H1 (cell line): ENCODE results near the gene DENND1A. TPM values are rescaled to one million over a fixed set of nuclear protein-coding genes. Genes with fewer than 3 reads are reported as not detected.

Experiments
- BACH1 ChIP-seq: IDR thresholded peaks from 2 replicates; pipeline ENCODE4 v1.6.1; 2012; ENCODE audit warnings: low read length, improper control_type of control experiment
- BRCA1 ChIP-seq: IDR thresholded peaks from 2 replicates; pipeline ENCODE4 v1.6.1; 2012; ENCODE audit warnings: low read depth, low read length, improper control_type of control experiment
- CHD2 ChIP-seq: IDR thresholded peaks from 2 replicates; pipeline ENCODE4 v1.6.1; 2012; ENCODE audit warnings: low read length, improper control_type of control experiment
- SIRT6 ChIP-seq: IDR thresholded peaks from one replicate; pipeline ENCODE4 v1.7.1; 2012; ENCODE audit warnings: low read length, inconsistent platforms
- SP1 ChIP-seq: IDR thresholded peaks from 2 replicates; pipeline ENCODE4 v1.6.1; 2011; ENCODE audit warnings: low read depth, low read length
- SP4 ChIP-seq: IDR thresholded peaks from 2 replicates; pipeline ENCODE4 v1.6.1; 2012; ENCODE audit warnings: low read length, inconsistent platforms
- polyA plus RNA-seq, 7 experiments: library from polyadenylated mRNA; depleted of rRNA in 3 of 7; stranded (reverse) in 5 of 7; unstranded in 2 of 7; fragments of >200 nt in 5 of 7; fragments of 200-250 nt in 2 of 7; gene quantifications; 1 replicate in 5 of 7; 2 replicates in 1 of 7; 4 replicates in 1 of 7; pipeline versions ENCODE4 v1.2.1 to v1.2.3, GENCODE V29; 2011 to 2013; ENCODE audit warnings: missing spikeins in 2 of 7, mixed read lengths in 2 of 7
- total RNA-seq: library from RNA; stranded (reverse); fragmentation: NEBNext Ultra II Directional; extraction: Animal tissue kit (Norgen Biotek cat#: 25700); gene quantifications from 2 replicates; pipeline ENCODE4 v1.2.1, GENCODE V29; 2021
- TF ChIP-seq, protein P1 (sequence below): fragments of 300-600 bp; sonication (generic); IDR thresholded peaks from 2 replicates; pipeline ENCODE4 v1.7.1; 2012; ENCODE audit warnings: low read length, moderate library complexity, mild to moderate bottlenecking, inconsistent platforms; ENCODE audit not compliant: insufficient replicate concordance
- TF ChIP-seq, protein P2 (sequence below), 3 experiments: IDR thresholded peaks; 1 replicate in 2 of 3; 2 replicates in 1 of 3; pipeline versions ENCODE4 v1.5.1 to v1.6.1; 2011; ENCODE audit warnings: low read length in 3 of 3, mild to moderate bottlenecking in 3 of 3, inconsistent platforms in 2 of 3, low read depth in 1 of 3, moderate library complexity in 1 of 3; ENCODE audit not compliant: insufficient read depth in 1 of 3; ENCODE audit errors: control extremely low read depth in 1 of 3

DENND1A gene
- total and polyA plus RNA-seq, 2 of the 8 experiments (the other 6 are each of a cell fraction or from before 2014, with no cell fraction given) = 24.1 to 26.4 TPM

DNA sequence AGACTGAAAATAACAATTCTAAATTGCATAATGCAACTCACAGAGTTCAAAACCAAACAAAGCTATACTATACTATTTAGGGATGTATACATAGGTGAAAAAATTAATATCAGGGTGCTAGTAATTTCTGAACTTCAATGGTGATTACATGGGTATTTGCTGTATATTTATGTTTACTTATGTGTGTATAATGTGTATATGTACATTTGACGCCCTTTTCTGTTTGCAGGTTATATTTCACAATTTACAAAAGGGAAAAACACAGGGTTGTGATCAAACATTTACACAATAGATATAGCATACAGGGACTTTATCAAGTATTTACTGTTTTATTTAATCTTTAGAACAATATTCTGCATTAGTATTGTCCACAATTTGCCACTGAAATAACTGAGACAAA, 184.0 kb downstream of the DENND1A start (continued):
- TF ChIP-seq, protein P1, sequence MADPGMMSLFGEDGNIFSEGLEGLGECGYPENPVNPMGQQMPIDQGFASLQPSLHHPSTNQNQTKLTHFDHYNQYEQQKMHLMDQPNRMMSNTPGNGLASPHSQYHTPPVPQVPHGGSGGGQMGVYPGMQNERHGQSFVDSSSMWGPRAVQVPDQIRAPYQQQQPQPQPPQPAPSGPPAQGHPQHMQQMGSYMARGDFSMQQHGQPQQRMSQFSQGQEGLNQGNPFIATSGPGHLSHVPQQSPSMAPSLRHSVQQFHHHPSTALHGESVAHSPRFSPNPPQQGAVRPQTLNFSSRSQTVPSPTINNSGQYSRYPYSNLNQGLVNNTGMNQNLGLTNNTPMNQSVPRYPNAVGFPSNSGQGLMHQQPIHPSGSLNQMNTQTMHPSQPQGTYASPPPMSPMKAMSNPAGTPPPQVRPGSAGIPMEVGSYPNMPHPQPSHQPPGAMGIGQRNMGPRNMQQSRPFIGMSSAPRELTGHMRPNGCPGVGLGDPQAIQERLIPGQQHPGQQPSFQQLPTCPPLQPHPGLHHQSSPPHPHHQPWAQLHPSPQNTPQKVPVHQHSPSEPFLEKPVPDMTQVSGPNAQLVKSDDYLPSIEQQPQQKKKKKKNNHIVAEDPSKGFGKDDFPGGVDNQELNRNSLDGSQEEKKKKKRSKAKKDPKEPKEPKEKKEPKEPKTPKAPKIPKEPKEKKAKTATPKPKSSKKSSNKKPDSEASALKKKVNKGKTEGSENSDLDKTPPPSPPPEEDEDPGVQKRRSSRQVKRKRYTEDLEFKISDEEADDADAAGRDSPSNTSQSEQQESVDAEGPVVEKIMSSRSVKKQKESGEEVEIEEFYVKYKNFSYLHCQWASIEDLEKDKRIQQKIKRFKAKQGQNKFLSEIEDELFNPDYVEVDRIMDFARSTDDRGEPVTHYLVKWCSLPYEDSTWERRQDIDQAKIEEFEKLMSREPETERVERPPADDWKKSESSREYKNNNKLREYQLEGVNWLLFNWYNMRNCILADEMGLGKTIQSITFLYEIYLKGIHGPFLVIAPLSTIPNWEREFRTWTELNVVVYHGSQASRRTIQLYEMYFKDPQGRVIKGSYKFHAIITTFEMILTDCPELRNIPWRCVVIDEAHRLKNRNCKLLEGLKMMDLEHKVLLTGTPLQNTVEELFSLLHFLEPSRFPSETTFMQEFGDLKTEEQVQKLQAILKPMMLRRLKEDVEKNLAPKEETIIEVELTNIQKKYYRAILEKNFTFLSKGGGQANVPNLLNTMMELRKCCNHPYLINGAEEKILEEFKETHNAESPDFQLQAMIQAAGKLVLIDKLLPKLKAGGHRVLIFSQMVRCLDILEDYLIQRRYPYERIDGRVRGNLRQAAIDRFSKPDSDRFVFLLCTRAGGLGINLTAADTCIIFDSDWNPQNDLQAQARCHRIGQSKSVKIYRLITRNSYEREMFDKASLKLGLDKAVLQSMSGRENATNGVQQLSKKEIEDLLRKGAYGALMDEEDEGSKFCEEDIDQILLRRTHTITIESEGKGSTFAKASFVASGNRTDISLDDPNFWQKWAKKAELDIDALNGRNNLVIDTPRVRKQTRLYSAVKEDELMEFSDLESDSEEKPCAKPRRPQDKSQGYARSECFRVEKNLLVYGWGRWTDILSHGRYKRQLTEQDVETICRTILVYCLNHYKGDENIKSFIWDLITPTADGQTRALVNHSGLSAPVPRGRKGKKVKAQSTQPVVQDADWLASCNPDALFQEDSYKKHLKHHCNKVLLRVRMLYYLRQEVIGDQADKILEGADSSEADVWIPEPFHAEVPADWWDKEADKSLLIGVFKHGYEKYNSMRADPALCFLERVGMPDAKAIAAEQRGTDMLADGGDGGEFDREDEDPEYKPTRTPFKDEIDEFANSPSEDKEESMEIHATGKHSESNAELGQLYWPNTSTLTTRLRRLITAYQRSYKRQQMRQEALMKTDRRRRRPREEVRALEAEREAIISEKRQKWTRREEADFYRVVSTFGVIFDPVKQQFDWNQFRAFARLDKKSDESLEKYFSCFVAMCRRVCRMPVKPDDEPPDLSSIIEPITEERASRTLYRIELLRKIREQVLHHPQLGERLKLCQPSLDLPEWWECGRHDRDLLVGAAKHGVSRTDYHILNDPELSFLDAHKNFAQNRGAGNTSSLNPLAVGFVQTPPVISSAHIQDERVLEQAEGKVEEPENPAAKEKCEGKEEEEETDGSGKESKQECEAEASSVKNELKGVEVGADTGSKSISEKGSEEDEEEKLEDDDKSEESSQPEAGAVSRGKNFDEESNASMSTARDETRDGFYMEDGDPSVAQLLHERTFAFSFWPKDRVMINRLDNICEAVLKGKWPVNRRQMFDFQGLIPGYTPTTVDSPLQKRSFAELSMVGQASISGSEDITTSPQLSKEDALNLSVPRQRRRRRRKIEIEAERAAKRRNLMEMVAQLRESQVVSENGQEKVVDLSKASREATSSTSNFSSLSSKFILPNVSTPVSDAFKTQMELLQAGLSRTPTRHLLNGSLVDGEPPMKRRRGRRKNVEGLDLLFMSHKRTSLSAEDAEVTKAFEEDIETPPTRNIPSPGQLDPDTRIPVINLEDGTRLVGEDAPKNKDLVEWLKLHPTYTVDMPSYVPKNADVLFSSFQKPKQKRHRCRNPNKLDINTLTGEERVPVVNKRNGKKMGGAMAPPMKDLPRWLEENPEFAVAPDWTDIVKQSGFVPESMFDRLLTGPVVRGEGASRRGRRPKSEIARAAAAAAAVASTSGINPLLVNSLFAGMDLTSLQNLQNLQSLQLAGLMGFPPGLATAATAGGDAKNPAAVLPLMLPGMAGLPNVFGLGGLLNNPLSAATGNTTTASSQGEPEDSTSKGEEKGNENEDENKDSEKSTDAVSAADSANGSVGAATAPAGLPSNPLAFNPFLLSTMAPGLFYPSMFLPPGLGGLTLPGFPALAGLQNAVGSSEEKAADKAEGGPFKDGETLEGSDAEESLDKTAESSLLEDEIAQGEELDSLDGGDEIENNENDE = no peak
- TF ChIP-seq CHD2 = no peak
- no peak for TF ChIP-seq BRCA1
- no peak for TF ChIP-seq SP1
- TF ChIP-seq SP4 = no peak
- TF ChIP-seq BACH1 = no peak
- TF ChIP-seq, protein P2, sequence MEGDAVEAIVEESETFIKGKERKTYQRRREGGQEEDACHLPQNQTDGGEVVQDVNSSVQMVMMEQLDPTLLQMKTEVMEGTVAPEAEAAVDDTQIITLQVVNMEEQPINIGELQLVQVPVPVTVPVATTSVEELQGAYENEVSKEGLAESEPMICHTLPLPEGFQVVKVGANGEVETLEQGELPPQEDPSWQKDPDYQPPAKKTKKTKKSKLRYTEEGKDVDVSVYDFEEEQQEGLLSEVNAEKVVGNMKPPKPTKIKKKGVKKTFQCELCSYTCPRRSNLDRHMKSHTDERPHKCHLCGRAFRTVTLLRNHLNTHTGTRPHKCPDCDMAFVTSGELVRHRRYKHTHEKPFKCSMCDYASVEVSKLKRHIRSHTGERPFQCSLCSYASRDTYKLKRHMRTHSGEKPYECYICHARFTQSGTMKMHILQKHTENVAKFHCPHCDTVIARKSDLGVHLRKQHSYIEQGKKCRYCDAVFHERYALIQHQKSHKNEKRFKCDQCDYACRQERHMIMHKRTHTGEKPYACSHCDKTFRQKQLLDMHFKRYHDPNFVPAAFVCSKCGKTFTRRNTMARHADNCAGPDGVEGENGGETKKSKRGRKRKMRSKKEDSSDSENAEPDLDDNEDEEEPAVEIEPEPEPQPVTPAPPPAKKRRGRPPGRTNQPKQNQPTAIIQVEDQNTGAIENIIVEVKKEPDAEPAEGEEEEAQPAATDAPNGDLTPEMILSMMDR (IDR thresholded peaks at IDR 0.05; ENCODE audit: control extremely low read depth in 1 of 3, insufficient read depth in 1 of 3, low read depth in 1 of 3, low read length in 3 of 3) = no peak
- TF ChIP-seq SIRT6 = no peak
- TF ChIP-seq, all 59 proteins: peak for 0
